ENCODE data around the gene ATG4A. TPM values are rescaled to one million over a fixed set of nuclear protein-coding genes. Genes with fewer than 3 reads are reported as not detected.

Gene ATG4A
- total RNA-seq, 1 donor from 2014 or later: 23.4 TPM

DNA sequence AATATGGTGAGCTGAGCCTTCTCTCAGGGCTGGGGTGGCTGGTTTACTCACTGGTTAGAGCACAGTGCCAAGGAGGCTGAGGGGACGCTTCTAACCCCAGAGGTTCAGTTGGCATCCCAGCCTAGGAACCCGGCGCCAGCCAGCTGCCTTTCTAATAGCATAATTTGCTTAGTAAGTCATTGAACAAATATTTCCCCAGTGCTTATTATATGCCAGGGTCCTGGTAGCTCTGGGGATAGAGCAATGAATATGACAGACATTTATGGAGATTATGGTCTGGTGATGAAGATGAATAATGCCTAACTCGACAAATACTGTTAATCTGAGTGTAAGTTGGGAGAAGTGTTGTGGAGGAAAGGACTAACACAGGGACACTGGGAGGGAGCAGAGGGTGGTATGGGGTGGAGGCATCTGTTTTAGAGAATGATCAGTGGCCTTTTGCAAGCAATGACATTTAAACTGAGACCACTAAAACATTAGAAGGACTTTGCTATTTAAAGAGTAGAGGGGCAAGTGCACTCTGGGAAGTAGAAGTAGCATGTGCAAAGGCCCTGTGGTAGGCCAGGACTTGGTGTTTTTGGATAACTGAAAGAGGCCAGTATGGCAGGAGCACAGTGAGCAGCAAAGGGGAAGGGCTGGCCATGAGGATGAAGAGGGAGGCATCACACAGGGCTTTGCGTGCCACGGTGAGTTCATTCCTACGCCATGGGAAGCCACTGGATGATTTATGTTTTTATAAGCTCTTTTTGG lies 71.9 kb downstream of the ATG4A start:
- Mint-ChIP-seq H3K36me3 (ENCODE audit: low read depth, unreplicated experiment) (peaks cover 5% of the 10 kb centered on the region), H3K9me3 (ENCODE audit: unreplicated experiment) (no peaks in the 10 kb centered on the region), H3K27ac (ENCODE audit: unreplicated experiment) (no peak overlapping the region), H3K4me1 (ENCODE audit: unreplicated experiment) (peaks cover 4% of the 10 kb centered on the region), H3K4me3 (ENCODE audit: unreplicated experiment) (no peak overlapping the region), H3K27me3 (ENCODE audit: unreplicated experiment) (no peaks in the 10 kb centered on the region)
- TF ChIP-seq, protein P1, sequence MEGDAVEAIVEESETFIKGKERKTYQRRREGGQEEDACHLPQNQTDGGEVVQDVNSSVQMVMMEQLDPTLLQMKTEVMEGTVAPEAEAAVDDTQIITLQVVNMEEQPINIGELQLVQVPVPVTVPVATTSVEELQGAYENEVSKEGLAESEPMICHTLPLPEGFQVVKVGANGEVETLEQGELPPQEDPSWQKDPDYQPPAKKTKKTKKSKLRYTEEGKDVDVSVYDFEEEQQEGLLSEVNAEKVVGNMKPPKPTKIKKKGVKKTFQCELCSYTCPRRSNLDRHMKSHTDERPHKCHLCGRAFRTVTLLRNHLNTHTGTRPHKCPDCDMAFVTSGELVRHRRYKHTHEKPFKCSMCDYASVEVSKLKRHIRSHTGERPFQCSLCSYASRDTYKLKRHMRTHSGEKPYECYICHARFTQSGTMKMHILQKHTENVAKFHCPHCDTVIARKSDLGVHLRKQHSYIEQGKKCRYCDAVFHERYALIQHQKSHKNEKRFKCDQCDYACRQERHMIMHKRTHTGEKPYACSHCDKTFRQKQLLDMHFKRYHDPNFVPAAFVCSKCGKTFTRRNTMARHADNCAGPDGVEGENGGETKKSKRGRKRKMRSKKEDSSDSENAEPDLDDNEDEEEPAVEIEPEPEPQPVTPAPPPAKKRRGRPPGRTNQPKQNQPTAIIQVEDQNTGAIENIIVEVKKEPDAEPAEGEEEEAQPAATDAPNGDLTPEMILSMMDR (IDR thresholded peaks at IDR 0.05; ENCODE audit: unreplicated experiment): no peak
- DNase-seq (ENCODE audit: low spot score): no peak

DNA sequence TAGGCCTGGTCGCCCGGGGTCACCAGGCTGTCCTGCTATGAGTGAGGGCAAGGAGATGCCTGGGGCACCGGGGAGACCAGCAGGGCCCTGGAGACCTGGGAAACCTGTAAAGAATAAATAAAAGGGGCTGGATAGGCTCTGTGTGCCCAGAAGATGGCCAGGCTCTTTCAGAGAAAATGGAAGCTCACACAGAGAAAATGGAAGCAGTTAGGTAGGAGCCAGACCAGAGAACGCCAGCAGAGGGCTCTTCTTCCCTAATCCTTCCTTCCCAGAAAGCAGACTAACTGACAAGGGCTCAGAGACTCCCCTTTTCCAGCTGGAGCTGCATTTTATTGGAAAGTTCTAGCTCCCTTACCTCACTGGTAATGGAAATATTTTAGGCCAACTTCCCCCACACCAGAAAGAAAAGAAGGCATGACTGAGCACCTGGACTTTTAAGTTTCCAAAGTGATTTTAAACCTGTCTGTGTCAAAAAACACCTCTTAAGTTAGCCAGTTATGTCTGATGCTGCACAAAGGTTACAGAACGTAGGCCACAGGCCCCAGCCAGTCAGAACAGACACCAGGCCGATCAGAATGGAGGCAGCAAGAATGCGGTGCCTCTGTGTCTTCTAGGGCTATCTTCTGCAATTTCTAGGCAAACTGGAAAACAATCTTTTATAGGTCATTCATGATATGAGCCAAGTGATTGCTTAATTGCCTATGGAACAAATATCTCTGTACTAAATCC lies 74.0 kb downstream of the ATG4A start:
- no peaks in the 10 kb centered on the region for H3K9me3 Mint-ChIP-seq (ENCODE audit: unreplicated experiment)
- no peaks in the 10 kb centered on the region for H3K27me3 Mint-ChIP-seq (ENCODE audit: unreplicated experiment)
- DNase-seq (ENCODE audit: low spot score): peak; percentile 15
- H3K27ac Mint-ChIP-seq (ENCODE audit: unreplicated experiment): no peak overlapping the region
- peaks cover 5% of the 10 kb centered on the region for H3K36me3 Mint-ChIP-seq (ENCODE audit: low read depth, unreplicated experiment)
- no peak overlapping the region for H3K4me3 Mint-ChIP-seq (ENCODE audit: unreplicated experiment)
- H3K4me1 Mint-ChIP-seq (ENCODE audit: unreplicated experiment): peaks cover 4% of the 10 kb centered on the region
- TF ChIP-seq, protein P1 (IDR thresholded peaks at IDR 0.05; ENCODE audit: unreplicated experiment): no peak

DNA sequence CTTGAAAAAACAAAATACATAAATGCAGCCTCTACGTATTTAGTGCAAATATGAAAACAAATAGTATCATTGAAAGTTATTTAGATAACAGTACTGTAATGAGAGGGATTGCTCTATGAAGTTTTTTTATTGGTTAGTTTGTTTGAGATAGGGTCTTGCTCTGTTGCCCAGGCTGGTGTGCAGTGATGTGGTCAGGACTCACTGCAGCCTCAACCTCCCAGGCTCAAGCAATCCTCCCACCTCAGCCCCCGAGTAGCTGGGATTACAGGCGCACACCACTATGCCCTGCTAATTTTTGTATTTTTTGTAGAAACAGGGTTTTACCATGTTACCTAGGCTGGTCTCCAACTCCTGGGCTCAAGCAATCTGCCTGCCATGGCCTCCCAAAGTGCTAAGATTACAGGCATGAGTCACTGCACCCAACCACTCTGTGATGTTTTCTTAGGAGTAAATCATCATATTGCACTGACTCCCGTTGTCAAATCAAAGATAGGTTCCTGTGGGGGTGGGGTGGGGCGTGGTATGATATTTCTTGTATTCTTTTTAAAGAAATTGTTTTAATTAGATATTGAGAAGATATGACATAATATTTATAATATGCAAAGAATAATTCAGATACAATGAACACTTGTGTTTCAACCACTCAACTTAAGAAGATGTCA lies 75.8 kb downstream of the ATG4A start:
- Mint-ChIP-seq H3K36me3 (ENCODE audit: low read depth, unreplicated experiment) (peaks cover 5% of the 10 kb centered on the region), H3K27me3 (ENCODE audit: unreplicated experiment) (no peaks in the 10 kb centered on the region), H3K9me3 (ENCODE audit: unreplicated experiment) (no peaks in the 10 kb centered on the region), H3K4me3 (ENCODE audit: unreplicated experiment) (no peak overlapping the region), H3K27ac (ENCODE audit: unreplicated experiment) (no peak overlapping the region), H3K4me1 (ENCODE audit: unreplicated experiment) (peaks cover 4% of the 10 kb centered on the region)
- no peak for DNase-seq (ENCODE audit: low spot score)
- TF ChIP-seq, protein P1 (IDR thresholded peaks at IDR 0.05; ENCODE audit: unreplicated experiment): no peak

DNA sequence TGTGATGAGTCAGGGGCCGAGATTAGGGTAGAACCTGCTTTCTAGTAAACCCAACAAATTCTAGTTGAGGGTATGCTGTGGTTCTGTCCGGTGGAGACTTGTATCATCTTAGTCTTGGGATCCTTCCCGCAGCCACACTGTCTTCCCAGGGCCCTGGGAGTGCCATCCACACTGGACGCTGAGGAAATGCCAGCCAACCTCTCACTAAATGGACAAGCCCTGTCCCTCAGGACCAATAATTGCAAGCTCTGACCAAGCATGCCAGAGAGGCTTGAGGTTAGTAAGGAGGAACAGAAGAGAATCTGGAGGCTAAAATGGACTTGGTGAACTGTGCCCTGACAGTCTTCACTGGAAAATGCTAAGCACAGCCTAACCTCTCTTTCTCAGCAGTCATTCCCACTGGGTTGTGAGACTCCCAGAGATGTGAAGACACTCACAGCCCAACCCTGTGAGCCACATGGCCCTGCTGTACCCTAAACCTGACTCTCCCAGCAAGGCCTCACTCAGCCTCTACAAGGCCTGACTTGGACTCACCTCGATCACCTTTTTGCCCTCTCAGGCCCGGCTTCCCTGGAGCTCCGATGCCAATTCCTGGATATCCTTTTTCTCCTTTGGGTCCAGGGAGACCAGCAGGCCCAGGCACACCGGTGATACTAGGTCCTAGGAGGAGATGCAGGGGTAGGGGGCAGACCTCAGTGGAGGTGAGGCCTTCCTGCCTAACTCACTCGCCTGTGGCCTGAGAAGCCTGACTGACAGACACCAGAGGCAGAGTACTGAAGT lies 77.6 kb downstream of the ATG4A start:
- Mint-ChIP-seq H3K4me1 (ENCODE audit: unreplicated experiment) (peaks cover 4% of the 10 kb centered on the region), H3K9me3 (ENCODE audit: unreplicated experiment) (no peaks in the 10 kb centered on the region), H3K27me3 (ENCODE audit: unreplicated experiment) (no peaks in the 10 kb centered on the region), H3K4me3 (ENCODE audit: unreplicated experiment) (no peak overlapping the region), H3K36me3 (ENCODE audit: low read depth, unreplicated experiment) (no peaks in the 10 kb centered on the region), H3K27ac (ENCODE audit: unreplicated experiment) (no peak overlapping the region)
- TF ChIP-seq, protein P1 (IDR thresholded peaks at IDR 0.05; ENCODE audit: unreplicated experiment): no peak
- DNase-seq (ENCODE audit: low spot score): no peak
